ENCODE measurements around the gene PCDHA5.
"Not testable (repeated sequence)": the region's sequence is repeated elsewhere in the genome, so short reads cannot be mapped to it uniquely, and the experiment has no call there.

PCDHA5 gene

DNA sequence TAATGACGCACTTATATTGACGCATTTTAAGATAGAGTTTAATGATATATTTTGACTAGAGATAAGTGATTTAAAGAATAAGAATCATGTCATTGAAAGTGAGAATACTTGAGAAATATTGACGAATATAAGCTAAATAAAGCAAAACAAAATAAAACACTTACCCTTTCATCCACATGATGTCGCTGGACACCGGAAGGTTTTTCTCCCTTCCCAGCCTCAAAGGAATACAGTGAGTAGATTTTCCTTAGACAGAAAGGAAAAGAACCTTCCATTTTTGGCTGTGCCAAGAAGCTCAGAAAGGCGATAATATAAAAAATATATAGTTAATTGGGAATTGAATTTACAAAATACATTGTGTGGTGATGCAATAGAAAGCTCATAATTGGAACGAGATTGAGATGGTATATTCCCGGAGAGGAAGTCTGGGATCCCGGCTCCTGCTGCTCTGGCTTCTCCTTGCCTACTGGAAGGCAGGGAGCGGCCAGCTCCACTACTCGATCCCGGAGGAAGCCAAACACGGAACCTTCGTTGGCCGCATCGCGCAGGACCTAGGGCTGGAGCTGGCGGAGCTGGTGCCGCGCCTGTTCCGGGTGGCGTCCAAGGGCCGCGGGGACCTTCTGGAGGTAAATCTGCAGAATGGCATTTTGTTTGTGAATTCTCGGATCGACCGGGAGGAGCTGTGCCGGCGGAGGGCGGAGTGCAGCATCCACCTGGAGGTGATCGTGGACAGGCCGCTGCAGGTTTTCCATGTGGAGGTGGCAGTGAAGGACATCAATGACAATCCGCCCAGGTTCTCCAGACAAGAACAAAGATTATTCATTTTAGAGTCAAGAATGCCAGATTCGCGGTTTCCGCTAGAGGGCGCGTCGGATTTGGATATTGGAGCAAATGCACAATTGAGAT is at the start of gene PCDHA5:
TSS of gene PCDHA5 (plus strand) at position 239 of the 906 bp plus-strand sequence.
- DNase-seq = no peak

DNA sequence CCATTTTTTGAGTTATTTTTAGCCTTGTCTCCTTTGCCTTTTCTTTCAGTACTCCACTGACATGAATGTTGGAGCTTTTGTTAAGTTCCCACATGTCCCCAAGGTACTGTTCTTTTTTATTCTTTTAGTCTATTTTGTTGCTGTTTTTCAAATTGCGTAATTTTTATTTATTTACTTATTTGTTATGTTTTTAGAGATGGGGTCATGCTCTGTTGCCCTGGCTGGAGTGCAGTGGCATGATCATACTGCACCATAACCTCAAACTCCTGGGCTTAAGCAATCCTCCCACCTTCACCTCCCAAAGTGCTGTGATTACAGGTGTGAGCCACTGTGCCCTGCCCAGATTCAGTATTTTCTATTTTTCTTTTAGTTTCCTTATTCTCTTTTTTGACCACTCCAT is 40.9 kb upstream of the PCDHA5 start:
- DNase-seq = no peak

DNA sequence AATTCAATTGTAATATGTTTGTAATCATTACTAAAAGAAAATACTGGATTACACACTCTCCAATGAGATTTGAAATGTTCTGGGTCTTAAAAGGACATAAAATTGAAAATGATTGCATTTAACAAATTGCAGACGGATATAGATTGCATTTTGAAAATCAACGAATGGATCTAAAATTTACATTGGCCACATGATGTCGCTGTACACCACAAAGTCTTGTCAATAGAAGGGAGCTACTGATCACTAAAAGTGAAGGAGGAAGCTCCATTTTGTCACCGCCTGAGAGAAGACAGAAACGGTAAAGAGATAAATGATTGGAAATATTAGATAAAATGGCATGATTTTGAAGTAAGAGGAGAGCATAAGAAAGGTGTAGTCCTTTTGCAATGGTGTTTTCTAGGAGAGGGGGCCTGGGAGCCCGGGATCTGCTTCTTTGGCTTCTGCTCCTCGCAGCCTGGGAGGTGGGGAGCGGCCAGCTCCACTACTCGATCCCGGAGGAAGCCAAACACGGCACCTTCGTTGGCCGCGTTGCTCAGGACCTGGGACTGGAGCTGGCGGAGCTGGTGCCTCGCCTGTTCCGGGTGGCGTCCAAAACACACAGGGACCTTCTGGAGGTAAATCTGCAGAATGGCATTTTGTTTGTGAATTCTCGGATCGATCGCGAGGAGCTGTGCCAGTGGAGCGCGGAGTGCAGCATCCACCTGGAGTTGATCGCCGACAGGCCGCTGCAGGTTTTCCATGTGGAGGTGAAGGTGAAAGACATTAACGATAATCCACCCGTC is 35.3 kb upstream of the PCDHA5 start, which contains the start of gene PCDHA1:
TSS of gene PCDHA1 (plus strand) at position 236 of the 782 bp plus-strand sequence.
- DNase-seq = no peak

DNA sequence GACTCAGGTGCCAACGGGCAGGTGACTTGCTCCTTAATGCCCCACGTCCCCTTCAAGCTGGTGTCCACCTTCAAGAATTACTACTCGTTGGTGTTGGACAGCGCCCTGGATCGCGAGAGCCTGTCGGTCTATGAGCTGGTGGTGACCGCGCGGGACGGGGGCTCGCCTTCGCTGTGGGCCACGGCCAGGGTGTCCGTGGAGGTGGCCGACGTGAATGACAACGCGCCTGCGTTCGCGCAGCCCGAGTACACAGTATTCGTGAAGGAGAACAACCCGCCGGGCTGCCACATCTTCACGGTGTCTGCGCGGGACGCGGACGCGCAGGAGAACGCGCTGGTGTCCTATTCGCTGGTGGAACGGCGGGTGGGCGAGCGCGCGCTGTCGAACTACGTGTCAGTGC is 34.0 kb upstream of the PCDHA5 start:
- not testable (repeated sequence) for DNase-seq

DNA sequence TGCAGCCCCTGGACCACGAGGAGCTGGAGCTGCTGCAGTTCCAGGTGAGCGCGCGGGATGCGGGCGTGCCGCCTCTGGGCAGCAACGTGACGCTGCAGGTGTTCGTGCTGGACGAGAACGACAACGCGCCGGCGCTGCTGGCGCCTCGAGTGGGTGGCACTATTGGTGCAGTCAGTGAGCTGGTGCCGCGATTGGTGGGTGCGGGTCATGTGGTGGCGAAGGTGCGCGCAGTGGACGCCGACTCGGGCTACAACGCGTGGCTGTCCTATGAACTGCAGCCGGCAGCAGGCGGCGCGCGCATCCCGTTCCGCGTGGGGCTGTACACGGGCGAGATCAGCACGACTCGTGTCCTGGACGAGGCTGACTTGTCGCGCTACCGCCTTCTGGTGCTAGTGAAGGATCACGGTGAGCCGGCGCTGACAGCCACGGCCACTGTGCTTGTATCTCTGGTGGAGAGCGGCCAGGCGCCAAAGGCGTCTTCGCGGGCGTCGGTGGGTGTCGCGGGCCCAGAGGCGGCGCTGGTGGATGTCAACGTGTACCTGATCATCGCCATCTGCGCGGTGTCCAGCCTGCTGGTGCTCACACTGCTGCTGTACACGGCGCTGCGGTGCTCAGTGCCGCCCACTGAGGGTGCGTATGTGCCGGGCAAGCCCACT is 33.4 kb upstream of the PCDHA5 start:
- DNase-seq = not testable (repeated sequence)

DNA sequence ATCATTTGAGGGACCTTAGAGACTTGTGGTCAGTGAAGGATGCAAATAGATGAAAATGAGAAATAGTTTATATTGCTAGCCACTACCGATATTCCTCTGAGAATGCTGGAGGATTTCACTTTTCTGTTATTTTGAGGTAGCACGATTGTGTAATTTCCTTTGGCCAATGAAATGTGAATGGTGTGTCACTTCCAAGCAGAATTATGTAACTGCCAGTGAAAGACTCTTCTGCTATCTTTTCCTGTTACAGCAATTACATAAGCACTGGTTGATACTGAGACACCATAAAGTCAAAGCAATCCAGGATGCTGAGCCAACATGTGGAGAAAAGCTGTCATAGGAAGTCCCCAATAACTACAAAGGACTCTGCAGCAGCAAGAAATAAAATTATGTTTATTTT is 30.3 kb upstream of the PCDHA5 start:
- DNase-seq = no peak

DNA sequence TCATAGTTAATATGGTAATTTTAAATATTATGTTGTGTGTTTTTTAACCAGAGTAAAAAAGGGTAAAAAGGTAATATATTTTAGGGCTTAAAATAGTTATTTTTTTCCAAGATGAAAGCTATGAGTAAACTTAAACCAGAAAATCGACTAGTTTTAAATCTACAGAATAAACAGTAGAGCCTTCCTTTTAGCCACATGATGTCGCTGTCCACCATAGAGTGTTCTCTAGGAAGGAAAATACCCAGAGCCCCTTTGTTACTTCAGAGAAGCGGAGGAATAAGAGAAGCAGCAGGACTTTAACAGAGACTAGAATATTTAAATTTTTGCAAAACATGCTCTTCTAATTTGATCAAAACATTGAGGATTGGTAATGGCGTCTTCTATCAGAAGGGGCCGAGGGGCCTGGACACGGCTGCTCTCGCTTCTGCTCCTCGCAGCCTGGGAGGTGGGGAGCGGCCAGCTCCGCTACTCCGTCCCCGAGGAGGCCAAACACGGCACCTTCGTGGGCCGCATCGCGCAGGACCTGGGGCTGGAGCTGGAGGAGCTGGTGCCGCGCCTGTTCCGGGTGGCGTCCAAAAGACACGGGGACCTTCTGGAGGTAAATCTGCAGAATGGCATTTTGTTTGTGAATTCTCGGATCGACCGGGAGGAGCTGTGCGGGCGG is 26.7 kb upstream of the PCDHA5 start, which contains the start of gene PCDHA2:
TSS of gene PCDHA2 (plus strand) at position 258 of the 664 bp plus-strand sequence.
- no peak for DNase-seq

DNA sequence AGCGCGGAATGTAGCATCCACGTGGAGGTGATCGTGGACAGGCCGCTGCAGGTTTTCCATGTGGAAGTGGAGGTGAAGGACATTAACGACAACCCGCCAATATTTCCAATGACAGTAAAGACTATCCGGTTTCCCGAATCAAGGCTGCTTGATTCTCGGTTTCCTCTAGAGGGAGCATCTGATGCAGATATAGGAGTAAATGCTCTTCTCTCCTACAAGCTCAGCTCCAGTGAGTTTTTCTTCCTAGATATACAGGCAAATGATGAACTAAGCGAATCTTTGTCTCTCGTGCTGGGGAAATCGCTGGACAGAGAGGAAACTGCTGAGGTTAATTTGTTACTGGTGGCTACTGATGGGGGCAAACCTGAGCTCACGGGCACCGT is 26.2 kb upstream of the PCDHA5 start:
- no peak for DNase-seq

DNA sequence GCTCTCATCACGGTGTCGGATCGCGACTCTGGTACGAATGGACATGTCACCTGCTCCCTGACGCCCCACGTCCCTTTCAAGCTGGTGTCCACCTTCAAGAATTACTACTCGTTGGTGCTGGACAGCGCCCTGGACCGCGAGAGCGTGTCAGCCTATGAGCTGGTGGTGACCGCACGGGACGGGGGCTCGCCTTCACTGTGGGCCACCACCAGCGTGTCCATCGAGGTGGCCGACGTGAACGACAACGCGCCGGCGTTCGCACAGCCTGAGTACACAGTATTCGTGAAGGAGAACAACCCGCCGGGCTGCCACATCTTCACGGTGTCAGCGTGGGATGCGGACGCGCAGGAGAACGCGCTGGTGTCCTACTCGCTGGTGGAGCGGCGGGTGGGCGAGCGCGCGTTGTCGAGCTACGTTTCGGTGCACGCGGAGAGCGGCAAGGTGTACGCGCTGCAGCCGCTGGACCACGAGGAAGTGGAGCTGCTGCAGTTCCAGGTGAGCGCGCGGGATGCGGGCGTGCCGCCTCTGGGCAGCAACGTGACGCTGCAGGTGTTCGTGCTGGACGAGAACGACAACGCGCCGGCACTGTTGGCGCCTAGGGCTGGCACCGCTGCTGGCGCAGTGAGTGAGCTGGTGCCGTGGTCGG is 25.2 kb upstream of the PCDHA5 start:
- not testable (repeated sequence) for DNase-seq

DNA sequence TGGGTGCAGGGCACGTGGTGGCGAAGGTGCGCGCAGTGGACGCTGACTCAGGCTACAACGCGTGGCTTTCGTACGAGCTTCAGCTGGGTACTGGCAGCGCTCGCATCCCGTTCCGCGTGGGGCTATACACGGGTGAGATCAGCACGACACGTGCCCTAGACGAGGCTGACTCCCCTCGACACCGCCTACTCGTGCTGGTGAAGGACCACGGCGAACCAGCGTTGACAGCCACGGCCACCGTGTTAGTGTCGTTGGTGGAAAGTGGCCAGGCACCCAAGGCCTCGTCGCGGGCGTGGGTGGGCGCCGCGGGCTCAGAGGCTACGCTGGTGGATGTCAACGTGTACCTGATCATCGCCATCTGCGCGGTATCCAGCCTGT is 24.7 kb upstream of the PCDHA5 start:
- DNase-seq = no peak

DNA sequence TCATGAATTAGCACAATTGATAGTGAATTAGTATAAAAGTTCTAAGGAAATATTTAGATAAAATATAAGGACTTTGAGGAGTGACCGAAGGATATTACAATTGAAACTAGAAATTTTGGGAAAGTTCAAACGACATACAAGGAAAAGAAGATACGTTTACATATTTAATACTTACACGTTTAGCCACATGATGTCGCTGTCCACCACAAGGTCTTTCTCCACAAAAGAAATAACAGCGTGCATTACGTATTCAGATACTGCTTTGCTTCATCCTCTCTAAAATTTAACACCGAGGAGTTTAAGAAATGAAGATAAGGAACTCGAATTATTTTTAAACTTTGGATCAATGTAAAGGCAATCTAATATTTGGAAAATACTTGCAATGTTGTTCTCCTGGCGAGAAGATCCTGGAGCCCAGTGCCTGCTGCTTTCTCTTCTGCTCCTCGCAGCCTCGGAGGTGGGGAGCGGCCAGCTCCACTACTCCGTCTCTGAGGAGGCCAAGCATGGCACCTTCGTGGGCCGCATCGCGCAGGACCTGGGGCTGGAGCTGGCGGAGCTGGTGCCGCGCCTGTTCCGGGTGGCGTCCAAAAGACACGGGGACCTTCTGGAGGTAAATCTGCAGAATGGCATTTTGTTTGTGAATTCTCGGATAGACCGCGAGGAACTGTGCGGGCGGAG is 20.5 kb upstream of the PCDHA5 start, which contains the start of gene PCDHA3:
TSS of gene PCDHA3 (plus strand) at position 242 of the 678 bp plus-strand sequence.
- DNase-seq = no peak

DNA sequence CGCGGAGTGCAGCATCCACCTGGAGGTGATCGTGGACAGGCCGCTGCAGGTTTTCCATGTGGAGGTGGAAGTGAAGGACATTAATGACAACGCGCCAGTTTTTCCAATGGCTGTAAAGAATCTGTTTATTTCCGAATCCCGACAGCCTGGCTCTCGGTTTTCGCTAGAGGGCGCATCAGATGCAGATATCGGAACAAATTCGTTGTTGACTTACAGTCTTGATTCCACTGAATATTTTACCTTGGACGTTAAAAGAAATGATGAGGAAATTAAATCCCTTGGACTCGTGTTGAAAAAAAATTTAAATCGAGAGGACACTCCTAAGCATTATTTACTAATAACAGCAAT is 19.9 kb upstream of the PCDHA5 start:
- no peak for DNase-seq

DNA sequence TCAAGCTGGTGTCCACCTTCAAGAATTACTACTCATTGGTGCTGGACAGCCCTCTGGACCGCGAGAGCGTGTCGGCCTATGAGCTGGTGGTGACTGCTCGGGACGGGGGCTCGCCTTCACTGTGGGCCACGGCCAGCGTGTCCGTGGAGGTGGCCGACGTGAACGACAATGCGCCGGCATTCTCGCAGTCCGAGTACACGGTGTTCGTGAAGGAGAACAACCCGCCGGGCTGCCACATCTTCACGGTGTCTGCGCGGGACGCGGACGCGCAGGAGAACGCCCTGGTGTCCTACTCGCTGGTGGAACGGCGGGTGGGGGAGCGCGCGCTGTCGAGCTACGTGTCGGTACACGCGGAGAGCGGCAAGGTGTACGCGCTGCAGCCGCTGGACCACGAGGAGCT is 19.0 kb upstream of the PCDHA5 start:
- not testable (repeated sequence) for DNase-seq

DNA sequence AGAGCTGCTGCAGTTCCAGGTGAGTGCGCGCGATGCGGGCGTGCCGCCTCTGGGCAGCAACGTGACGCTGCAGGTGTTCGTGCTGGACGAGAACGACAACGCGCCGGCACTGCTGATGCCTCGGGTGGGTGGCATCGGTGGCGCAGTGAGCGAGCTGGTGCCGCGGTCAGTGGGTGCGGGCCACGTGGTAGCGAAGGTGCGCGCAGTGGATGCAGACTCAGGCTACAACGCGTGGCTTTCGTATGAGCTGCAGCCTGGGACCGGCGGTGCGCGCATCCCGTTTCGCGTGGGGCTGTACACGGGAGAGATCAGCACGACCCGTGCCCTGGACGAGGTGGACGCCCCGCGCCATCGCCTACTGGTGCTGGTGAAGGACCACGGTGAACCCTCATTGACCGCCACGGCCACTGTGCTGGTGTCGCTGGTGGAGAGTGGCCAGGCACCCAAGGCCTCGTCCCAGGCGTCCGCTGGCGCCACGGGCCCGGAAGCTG is 18.6 kb upstream of the PCDHA5 start:
- no peak for DNase-seq

DNA sequence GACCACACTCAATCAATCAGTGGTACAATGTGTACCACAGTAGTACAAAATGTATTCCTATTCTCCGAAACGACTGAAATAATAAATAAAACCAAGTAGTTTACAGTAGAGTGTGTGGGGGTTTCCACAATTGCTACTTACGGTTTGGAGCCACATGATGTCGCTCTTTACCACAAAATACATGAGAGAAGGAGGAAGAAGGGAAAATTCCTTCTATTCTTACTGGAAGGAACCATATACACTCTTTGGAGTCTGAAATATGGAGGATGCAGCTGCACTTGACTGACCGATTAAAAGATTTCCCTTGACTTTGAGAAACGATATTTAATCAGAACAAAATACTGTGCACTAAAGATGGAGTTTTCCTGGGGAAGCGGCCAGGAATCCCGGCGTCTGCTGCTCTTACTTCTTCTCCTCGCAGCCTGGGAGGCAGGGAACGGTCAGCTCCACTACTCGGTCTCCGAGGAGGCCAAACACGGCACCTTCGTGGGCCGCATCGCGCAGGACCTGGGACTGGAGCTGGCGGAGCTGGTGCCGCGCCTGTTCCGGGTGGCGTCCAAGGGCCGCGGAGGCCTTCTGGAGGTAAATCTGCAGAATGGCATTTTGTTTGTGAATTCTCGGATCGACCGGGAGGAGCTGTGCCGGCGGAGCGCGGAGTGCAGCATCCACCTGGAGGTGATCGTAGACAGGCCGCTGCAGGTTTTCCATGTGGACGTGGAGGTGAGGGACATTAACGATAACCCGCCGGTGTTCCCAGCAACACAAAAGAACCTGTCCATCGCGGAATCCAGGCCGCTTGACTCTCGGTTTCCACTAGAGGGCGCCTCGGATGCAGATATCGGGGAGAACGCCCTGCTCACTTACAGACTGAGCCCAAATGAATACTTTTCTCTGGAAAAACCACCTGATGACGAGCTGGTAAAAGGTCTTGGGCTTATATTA is 14.3 kb upstream of the PCDHA5 start, which contains the start of gene PCDHA4:
TSS of gene PCDHA4 (plus strand) at position 235 of the 942 bp plus-strand sequence.
- DNase-seq = no peak

DNA sequence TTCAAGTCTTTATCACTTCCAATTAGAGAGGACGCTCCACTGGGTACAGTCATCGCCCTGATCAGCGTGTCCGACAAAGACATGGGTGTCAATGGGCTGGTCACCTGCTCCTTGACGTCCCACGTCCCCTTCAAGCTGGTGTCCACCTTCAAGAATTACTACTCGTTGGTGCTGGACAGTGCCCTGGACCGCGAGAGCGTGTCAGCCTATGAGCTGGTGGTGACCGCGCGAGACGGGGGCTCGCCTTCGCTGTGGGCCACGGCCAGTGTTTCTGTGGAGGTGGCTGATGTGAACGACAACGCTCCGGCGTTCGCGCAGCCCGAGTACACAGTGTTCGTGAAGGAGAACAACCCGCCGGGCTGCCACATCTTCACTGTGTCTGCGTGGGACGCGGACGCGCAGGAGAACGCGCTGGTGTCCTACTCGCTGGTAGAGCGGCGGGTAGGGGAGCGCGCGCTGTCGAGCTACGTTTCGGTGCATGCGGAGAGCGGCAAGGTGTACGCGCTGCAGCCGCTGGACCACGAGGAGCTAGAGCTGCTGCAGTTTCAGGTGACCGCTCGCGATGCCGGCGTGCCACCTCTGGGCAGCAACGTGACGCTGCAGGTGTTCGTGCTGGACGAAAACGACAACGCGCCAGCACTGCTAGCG is 13.0 kb upstream of the PCDHA5 start:
- not testable (repeated sequence) for DNase-seq

DNA sequence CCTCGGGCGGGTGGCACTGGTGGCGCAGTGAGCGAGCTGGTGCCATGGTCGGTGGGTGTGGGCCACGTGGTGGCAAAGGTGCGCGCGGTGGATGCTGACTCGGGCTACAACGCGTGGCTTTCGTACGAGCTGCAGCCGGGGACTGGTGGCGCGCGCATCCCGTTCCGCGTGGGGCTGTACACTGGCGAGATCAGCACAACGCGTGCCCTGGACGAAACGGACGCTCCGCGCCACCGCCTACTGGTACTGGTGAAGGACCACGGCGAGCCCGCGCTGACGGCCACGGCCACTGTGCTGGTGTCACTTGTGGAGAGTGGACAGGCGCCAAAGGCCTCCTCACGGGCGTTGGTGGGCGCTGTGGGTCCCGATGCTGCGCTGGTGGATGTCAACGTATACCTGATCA is 12.5 kb upstream of the PCDHA5 start:
- DNase-seq = no peak

DNA sequence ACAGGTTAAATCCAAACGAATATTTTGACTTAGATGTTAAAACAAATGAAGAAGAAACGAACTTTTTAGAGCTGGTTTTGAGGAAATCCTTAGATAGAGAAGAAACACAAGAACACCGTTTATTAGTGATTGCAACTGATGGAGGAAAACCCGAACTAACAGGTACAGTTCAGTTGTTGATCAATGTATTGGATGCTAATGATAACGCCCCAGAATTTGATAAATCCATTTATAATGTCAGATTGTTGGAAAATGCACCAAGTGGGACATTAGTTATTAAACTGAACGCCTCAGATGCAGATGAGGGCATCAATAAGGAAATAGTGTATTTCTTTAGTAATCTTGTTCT is 842 bp downstream of the PCDHA5 start:
- no peak for DNase-seq

DNA sequence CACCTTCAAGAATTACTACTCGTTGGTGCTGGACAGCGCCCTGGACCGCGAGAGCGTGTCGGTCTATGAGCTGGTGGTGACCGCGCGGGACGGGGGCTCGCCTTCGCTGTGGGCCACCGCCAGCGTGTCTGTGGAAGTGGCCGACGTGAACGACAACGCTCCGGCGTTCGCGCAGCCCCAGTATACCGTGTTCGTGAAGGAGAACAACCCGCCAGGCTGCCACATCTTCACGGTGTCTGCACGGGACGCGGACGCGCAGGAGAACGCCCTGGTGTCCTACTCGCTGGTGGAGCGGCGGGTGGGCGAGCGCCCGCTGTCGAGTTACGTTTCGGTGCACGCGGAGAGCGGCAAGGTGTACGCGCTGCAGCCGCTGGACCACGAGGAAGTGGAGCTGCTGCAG is 1.6 kb downstream of the PCDHA5 start:
- DNase-seq = not testable (repeated sequence)

DNA sequence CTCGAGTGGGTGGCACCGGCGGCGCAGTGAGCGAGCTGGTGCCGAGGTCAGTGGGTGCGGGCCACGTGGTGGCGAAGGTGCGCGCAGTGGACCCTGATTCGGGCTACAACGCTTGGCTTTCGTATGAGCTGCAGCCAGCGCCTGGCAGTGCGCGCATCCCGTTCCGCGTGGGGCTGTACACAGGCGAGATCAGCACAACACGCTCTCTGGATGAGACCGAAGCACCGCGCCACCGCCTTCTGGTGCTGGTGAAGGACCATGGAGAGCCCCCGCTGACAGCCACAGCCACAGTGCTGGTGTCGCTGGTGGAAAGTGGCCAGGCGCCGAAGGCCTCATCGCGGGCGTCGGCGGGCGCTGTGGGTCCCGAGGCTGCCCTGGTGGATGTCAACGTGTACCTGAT is 2.1 kb downstream of the PCDHA5 start:
- no peak for DNase-seq
